HEK293 (cell line): ENCODE data around the gene HP.

Source experiments
- MYNN ChIP-seq: fragments of 450-650 bp; formaldehyde crosslinking; IDR thresholded peaks from 2 replicates; pipeline ENCODE4 v1.5.1; 2016; ENCODE audit warnings: missing biosample characterization, missing genetic modification characterization, borderline replicate concordance
- SP2 ChIP-seq: fragments of 450-650 bp; formaldehyde crosslinking; IDR thresholded peaks from 2 replicates; pipeline ENCODE4 v1.5.1; 2016; ENCODE audit warnings: missing biosample characterization, missing genetic modification characterization
- ZBTB7A ChIP-seq: fragments of 450-650 bp; formaldehyde crosslinking; IDR thresholded peaks from 2 replicates; pipeline ENCODE4 v1.5.1; 2016; ENCODE audit warnings: low read depth, missing biosample characterization, missing genetic modification characterization
- ZNF140 ChIP-seq: fragments of 450-650 bp; formaldehyde crosslinking; IDR thresholded peaks from 2 replicates; pipeline ENCODE4 v1.5.1; 2016; ENCODE audit warnings: missing biosample characterization, missing genetic modification characterization
- ZNF621 ChIP-seq: fragments of 450-650 bp; formaldehyde crosslinking; IDR thresholded peaks from 2 replicates; pipeline ENCODE4 v1.5.1; 2017; ENCODE audit warnings: missing biosample characterization, missing genetic modification characterization
- ZNF707 ChIP-seq: fragments of 450-650 bp; formaldehyde crosslinking; IDR thresholded peaks from 2 replicates; pipeline ENCODE4 v1.5.1; 2016; ENCODE audit warnings: missing biosample characterization, missing genetic modification characterization
- TF ChIP-seq, protein P1 (sequence below): fragments of 450-650 bp; formaldehyde crosslinking; IDR thresholded peaks from 2 replicates; pipeline ENCODE4 v1.5.1; 2016; ENCODE audit warnings: missing biosample characterization, missing genetic modification characterization, low read depth
- TF ChIP-seq, protein P2 (sequence below): fragments of 450-650 bp; formaldehyde crosslinking; IDR thresholded peaks from 2 replicates; pipeline ENCODE4 v1.5.1; 2016; ENCODE audit warnings: missing biosample characterization, missing genetic modification characterization
- TF ChIP-seq, protein P3 (sequence below): fragments of 450-650 bp; formaldehyde crosslinking; IDR thresholded peaks from 2 replicates; pipeline ENCODE4 v1.5.1; 2016; ENCODE audit warnings: missing biosample characterization, missing genetic modification characterization
- TF ChIP-seq, protein P4 (sequence below): fragments of 450-650 bp; formaldehyde crosslinking; IDR thresholded peaks from 2 replicates; pipeline ENCODE4 v1.5.1; 2016; ENCODE audit warnings: missing biosample characterization, missing genetic modification characterization, low read depth
- TF ChIP-seq, protein P5 (sequence below): fragments of 450-650 bp; formaldehyde crosslinking; IDR thresholded peaks from 2 replicates; pipeline ENCODE4 v1.5.1; 2016; ENCODE audit warnings: missing biosample characterization, missing genetic modification characterization
- TF ChIP-seq, protein P6 (sequence below): fragments of 450-650 bp; formaldehyde crosslinking; IDR thresholded peaks from 2 replicates; pipeline ENCODE4 v1.5.1; 2016; ENCODE audit warnings: missing biosample characterization, missing genetic modification characterization

DNA sequence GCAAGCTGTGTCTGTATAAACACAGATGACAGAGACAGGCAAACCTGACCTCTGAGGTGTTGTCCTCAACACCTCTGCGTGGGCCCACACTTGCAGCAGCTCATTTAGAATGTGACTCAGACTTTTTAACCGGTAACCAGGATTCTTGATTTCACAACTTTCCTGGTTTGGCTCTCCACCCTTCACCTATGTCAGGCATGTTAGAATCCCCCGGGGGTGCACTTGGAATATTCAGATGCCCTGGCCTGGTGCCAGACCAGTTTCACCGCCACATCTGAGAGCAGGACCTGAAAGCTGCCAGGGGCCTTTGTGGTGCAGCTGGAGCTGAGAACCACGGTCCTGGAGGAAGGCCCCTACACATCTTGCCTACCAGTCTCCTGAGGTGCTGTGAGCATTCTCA lies 40.9 kb upstream of the HP start:
- TF ChIP-seq, protein P1, sequence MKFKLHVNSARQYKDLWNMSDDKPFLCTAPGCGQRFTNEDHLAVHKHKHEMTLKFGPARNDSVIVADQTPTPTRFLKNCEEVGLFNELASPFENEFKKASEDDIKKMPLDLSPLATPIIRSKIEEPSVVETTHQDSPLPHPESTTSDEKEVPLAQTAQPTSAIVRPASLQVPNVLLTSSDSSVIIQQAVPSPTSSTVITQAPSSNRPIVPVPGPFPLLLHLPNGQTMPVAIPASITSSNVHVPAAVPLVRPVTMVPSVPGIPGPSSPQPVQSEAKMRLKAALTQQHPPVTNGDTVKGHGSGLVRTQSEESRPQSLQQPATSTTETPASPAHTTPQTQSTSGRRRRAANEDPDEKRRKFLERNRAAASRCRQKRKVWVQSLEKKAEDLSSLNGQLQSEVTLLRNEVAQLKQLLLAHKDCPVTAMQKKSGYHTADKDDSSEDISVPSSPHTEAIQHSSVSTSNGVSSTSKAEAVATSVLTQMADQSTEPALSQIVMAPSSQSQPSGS (tag by site-specific recombination): no peak
- TF ChIP-seq ZNF621 (tag by site-specific recombination): no peak
- no peak for TF ChIP-seq SP2 (tag by site-specific recombination)
- TF ChIP-seq, protein P2, sequence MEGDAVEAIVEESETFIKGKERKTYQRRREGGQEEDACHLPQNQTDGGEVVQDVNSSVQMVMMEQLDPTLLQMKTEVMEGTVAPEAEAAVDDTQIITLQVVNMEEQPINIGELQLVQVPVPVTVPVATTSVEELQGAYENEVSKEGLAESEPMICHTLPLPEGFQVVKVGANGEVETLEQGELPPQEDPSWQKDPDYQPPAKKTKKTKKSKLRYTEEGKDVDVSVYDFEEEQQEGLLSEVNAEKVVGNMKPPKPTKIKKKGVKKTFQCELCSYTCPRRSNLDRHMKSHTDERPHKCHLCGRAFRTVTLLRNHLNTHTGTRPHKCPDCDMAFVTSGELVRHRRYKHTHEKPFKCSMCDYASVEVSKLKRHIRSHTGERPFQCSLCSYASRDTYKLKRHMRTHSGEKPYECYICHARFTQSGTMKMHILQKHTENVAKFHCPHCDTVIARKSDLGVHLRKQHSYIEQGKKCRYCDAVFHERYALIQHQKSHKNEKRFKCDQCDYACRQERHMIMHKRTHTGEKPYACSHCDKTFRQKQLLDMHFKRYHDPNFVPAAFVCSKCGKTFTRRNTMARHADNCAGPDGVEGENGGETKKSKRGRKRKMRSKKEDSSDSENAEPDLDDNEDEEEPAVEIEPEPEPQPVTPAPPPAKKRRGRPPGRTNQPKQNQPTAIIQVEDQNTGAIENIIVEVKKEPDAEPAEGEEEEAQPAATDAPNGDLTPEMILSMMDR (tag by site-specific recombination): no peak
- TF ChIP-seq, protein P3, sequence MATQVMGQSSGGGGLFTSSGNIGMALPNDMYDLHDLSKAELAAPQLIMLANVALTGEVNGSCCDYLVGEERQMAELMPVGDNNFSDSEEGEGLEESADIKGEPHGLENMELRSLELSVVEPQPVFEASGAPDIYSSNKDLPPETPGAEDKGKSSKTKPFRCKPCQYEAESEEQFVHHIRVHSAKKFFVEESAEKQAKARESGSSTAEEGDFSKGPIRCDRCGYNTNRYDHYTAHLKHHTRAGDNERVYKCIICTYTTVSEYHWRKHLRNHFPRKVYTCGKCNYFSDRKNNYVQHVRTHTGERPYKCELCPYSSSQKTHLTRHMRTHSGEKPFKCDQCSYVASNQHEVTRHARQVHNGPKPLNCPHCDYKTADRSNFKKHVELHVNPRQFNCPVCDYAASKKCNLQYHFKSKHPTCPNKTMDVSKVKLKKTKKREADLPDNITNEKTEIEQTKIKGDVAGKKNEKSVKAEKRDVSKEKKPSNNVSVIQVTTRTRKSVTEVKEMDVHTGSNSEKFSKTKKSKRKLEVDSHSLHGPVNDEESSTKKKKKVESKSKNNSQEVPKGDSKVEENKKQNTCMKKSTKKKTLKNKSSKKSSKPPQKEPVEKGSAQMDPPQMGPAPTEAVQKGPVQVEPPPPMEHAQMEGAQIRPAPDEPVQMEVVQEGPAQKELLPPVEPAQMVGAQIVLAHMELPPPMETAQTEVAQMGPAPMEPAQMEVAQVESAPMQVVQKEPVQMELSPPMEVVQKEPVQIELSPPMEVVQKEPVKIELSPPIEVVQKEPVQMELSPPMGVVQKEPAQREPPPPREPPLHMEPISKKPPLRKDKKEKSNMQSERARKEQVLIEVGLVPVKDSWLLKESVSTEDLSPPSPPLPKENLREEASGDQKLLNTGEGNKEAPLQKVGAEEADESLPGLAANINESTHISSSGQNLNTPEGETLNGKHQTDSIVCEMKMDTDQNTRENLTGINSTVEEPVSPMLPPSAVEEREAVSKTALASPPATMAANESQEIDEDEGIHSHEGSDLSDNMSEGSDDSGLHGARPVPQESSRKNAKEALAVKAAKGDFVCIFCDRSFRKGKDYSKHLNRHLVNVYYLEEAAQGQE (tag by site-specific recombination): no peak
- TF ChIP-seq, protein P4, sequence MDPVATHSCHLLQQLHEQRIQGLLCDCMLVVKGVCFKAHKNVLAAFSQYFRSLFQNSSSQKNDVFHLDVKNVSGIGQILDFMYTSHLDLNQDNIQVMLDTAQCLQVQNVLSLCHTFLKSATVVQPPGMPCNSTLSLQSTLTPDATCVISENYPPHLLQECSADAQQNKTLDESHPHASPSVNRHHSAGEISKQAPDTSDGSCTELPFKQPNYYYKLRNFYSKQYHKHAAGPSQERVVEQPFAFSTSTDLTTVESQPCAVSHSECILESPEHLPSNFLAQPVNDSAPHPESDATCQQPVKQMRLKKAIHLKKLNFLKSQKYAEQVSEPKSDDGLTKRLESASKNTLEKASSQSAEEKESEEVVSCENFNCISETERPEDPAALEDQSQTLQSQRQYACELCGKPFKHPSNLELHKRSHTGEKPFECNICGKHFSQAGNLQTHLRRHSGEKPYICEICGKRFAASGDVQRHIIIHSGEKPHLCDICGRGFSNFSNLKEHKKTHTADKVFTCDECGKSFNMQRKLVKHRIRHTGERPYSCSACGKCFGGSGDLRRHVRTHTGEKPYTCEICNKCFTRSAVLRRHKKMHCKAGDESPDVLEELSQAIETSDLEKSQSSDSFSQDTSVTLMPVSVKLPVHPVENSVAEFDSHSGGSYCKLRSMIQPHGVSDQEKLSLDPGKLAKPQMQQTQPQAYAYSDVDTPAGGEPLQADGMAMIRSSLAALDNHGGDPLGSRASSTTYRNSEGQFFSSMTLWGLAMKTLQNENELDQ (tag by site-specific recombination): no peak
- no peak for TF ChIP-seq ZNF707 (tag by site-specific recombination)
- TF ChIP-seq ZNF140: no peak
- TF ChIP-seq, protein P5, sequence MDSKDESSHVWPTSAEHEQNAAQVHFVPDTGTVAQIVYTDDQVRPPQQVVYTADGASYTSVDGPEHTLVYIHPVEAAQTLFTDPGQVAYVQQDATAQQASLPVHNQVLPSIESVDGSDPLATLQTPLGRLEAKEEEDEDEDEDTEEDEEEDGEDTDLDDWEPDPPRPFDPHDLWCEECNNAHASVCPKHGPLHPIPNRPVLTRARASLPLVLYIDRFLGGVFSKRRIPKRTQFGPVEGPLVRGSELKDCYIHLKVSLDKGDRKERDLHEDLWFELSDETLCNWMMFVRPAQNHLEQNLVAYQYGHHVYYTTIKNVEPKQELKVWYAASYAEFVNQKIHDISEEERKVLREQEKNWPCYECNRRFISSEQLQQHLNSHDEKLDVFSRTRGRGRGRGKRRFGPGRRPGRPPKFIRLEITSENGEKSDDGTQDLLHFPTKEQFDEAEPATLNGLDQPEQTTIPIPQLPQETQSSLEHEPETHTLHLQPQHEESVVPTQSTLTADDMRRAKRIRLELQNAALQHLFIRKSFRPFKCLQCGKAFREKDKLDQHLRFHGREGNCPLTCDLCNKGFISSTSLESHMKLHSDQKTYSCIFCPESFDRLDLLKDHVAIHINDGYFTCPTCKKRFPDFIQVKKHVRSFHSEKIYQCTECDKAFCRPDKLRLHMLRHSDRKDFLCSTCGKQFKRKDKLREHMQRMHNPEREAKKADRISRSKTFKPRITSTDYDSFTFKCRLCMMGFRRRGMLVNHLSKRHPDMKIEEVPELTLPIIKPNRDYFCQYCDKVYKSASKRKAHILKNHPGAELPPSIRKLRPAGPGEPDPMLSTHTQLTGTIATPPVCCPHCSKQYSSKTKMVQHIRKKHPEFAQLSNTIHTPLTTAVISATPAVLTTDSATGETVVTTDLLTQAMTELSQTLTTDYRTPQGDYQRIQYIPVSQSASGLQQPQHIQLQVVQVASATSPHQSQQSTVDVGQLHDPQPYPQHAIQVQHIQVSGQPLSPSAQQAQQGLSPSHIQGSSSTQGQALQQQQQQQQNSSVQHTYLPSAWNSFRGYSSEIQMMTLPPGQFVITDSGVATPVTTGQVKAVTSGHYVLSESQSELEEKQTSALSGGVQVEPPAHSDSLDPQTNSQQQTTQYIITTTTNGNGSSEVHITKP (tag by site-specific recombination): peak; percentile 64
- TF ChIP-seq ZBTB7A: no peak
- TF ChIP-seq, protein P6, sequence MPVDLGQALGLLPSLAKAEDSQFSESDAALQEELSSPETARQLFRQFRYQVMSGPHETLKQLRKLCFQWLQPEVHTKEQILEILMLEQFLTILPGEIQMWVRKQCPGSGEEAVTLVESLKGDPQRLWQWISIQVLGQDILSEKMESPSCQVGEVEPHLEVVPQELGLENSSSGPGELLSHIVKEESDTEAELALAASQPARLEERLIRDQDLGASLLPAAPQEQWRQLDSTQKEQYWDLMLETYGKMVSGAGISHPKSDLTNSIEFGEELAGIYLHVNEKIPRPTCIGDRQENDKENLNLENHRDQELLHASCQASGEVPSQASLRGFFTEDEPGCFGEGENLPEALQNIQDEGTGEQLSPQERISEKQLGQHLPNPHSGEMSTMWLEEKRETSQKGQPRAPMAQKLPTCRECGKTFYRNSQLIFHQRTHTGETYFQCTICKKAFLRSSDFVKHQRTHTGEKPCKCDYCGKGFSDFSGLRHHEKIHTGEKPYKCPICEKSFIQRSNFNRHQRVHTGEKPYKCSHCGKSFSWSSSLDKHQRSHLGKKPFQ (tag by site-specific recombination): no peak
- TF ChIP-seq MYNN: no peak
